ENCODE data around the gene STAT4.

DNA sequence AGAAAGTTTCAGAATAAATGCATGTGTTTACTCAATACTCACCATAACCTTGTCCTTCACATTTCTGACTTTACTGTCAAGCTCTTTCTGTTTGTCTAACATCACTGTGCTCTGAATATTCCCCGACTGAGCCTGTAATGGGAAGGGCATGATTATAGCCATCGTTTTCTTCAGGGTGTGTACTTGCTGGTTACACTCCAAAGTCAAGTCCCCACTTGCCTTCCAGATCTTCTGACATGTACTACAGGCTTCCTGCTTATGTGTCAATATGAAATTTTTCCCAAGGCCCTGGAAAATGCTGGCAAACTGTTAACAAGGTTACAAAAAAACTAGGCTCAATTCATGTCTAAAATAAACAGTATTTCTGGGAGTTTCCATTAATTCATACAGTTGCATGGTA lies 149.8 kb downstream of the STAT4 start:
- TF ChIP-seq, protein P1, sequence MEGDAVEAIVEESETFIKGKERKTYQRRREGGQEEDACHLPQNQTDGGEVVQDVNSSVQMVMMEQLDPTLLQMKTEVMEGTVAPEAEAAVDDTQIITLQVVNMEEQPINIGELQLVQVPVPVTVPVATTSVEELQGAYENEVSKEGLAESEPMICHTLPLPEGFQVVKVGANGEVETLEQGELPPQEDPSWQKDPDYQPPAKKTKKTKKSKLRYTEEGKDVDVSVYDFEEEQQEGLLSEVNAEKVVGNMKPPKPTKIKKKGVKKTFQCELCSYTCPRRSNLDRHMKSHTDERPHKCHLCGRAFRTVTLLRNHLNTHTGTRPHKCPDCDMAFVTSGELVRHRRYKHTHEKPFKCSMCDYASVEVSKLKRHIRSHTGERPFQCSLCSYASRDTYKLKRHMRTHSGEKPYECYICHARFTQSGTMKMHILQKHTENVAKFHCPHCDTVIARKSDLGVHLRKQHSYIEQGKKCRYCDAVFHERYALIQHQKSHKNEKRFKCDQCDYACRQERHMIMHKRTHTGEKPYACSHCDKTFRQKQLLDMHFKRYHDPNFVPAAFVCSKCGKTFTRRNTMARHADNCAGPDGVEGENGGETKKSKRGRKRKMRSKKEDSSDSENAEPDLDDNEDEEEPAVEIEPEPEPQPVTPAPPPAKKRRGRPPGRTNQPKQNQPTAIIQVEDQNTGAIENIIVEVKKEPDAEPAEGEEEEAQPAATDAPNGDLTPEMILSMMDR (IDR thresholded peaks at IDR 0.05): no peak
- TF ChIP-seq POLR2A (IDR thresholded peaks at IDR 0.05): no peak
- TF ChIP-seq EP300 (IDR thresholded peaks at IDR 0.05): no peak
- TF ChIP-seq POLR2AphosphoS5 (IDR thresholded peaks at IDR 0.05): no peak
